ENCODE measurements around the gene MAN1C1. TPM values are rescaled to one million over a fixed set of nuclear protein-coding genes. Genes with fewer than 3 reads are reported as not detected.

MAN1C1 gene
- total and polyA plus RNA-seq, 10 of the 15 experiments (the other 5 are each of a cell fraction or from before 2014, with no cell fraction given), result 0.12 to 0.56 (median 0.22) TPM; not detected in 3

DNA sequence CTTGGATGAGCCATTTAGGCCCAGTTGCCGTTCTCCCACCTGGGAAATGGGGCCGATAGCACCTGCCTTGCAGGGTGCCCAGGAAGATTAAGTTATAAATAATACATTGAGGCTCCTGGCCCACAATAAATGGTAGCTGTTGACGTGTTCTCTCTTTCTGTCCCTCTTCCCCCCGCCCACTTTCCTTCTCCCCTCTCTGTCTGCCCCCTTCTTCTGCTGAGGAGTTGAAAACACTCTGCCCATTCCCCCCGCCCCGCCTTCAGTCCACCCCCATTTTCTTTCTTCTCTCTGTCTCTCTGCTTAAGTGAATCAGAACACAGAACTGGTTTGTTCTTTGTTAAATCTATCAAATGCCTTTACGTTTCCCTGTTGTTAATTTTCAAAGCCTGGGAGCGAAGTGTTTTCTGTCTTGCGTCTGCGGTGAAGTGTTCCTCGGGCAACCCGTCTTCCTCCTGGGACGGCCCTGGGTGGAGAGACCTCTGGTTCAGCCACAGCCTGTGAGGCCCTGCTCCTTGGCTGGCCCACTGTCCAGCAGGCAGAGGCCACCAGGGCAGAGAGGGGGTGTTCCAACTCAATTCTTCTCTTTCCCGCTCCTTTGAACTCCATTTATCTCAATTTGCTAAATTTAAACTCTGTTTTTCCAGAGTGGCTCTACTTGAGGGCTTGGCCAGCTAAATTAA is 154.1 kb downstream of the MAN1C1 start (continued):
- TF ChIP-seq ATF3 (IDR thresholded peaks at IDR 0.05; ENCODE audit: borderline replicate concordance, extremely low read depth, low read depth, low read length) (no peak), HCFC1 (IDR thresholded peaks at IDR 0.05; ENCODE audit: low read length) (no peak), JUND (IDR thresholded peaks at IDR 0.05; ENCODE audit: low read depth, low read length) (no peak), SKIL (IDR thresholded peaks at IDR 0.05; ENCODE audit: low read depth, poor library complexity, severe bottlenecking) (no peak)
- TF ChIP-seq, protein P1, sequence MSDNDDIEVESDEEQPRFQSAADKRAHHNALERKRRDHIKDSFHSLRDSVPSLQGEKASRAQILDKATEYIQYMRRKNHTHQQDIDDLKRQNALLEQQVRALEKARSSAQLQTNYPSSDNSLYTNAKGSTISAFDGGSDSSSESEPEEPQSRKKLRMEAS (IDR thresholded peaks at IDR 0.05; ENCODE audit: low read depth, low read length), result no peak

- intact Hi-C loops (cut with micrococcal nuclease; ENCODE audit: unreplicated experiment), result no loop called here
- no peak overlapping the region for H3K4me3 ChIP-seq
- in situ Hi-C loops (cut with MboI), result no loop called here
Observed at GRCh38 chr1:25771221-25772114, 154.9 kb downstream of the MAN1C1 start.

More at GRCh38 chr1:25771221-25772114, 154.9 kb downstream of the MAN1C1 start:
- CTCF ChIA-PET, result no interaction called here
- POLR2A ChIA-PET, result no interaction called here
- RAD21 ChIA-PET (ENCODE audit: unreplicated experiment), result no interaction called here
- Histone ChIP-seq H3K79me2 (ENCODE audit: control insufficient read depth, insufficient read depth, low read length) (no peaks in the 10 kb centered on the region), H3K27ac (ENCODE audit: control insufficient read depth, insufficient read depth) (no peak overlapping the region), H3K4me1 (ENCODE audit: control insufficient read depth, insufficient read depth, low read length) (peaks cover 13% of the 10 kb centered on the region), H4K20me1 (ENCODE audit: control insufficient read depth, insufficient read depth) (no peaks in the 10 kb centered on the region), H3K9me3 (replicated peaks; ENCODE audit: control insufficient read depth, insufficient read depth, low read length) (no peaks in the 10 kb centered on the region), H2AFZ (ENCODE audit: control insufficient read depth, low read depth, low read length) (no peak overlapping the region), H3K27me3 (replicated peaks in 1 of 2; ENCODE audit: control insufficient read depth in 2 of 2, insufficient read depth in 2 of 2, low read length in 1 of 2) (peaks cover 2 to 5% of the 10 kb centered on the region in 2 experiments; a peak in 1 of 4 replicates), H3K36me3 (ENCODE audit: control insufficient read depth in 2 of 2, insufficient read depth in 2 of 2, low read length in 1 of 2) (no peaks in the 10 kb centered on the region), H3K9ac (ENCODE audit: control insufficient read depth, insufficient read depth, low read length) (no peak overlapping the region), H3K4me2 (ENCODE audit: control insufficient read depth, insufficient read depth) (no peak overlapping the region)
- BruUV-seq (replicated peaks), result no TSS peak
- FAIRE-seq (no peak), DNase-seq (ENCODE audit: low read depth, low spot score) (no peak), ATAC-seq (peak; percentile 55)
- SMC1A ChIA-PET (ENCODE audit: uncharacterized antibody, unreplicated experiment), result no interaction called here
- WGBS (ENCODE audit: insufficient coverage, insufficient replicate concordance, low lambda C conversion rate, missing lambda C conversion rate), result 30% methylated on average over 34 of the region's 34 CpGs
- TF ChIP-seq PKNOX1 (IDR thresholded peaks at IDR 0.05) (peak; percentile 66), TCF7 (IDR thresholded peaks at IDR 0.05; ENCODE audit: borderline replicate concordance) (no peak), RUNX3 (IDR thresholded peaks at IDR 0.05; ENCODE audit: low read length) (peak; percentile 44), JUND (IDR thresholded peaks at IDR 0.05; ENCODE audit: low read depth, low read length) (no peak)
- TF ChIP-seq, protein P2, sequence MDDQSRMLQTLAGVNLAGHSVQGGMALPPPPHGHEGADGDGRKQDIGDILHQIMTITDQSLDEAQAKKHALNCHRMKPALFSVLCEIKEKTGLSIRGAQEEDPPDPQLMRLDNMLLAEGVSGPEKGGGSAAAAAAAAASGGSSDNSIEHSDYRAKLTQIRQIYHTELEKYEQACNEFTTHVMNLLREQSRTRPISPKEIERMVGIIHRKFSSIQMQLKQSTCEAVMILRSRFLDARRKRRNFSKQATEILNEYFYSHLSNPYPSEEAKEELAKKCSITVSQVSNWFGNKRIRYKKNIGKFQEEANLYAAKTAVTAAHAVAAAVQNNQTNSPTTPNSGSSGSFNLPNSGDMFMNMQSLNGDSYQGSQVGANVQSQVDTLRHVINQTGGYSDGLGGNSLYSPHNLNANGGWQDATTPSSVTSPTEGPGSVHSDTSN (IDR thresholded peaks at IDR 0.05; ENCODE audit: insufficient replicate concordance, low read depth, low read length), result no peak

Measured in GM12878 (cell line).